Neuron (in vitro differentiated cells): ENCODE results near the gene LIG3.
"Not testable (repeated sequence)": the region's sequence is repeated elsewhere in the genome, so short reads cannot be mapped to it uniquely, and the experiment has no call there.

Source experiments
- H2AFZ ChIP-seq: one replicate; pipeline ENCODE4 v1.6.1; 2013; ENCODE audit warnings: low read depth, mild to moderate bottlenecking, inconsistent platforms, low read length, moderate library complexity
- H3K27me3 ChIP-seq: one replicate; pipeline ENCODE4 v1.6.1; 2013; ENCODE audit warnings: low read length; ENCODE audit not compliant: insufficient read depth
- H3K36me3 ChIP-seq: one replicate; pipeline ENCODE4 v1.6.1; 2013; ENCODE audit warnings: low read length; ENCODE audit not compliant: insufficient read depth
- H3K4me1 ChIP-seq: one replicate; pipeline ENCODE4 v1.6.1; 2013; ENCODE audit warnings: low read length; ENCODE audit not compliant: insufficient read depth
- H3K4me3 ChIP-seq: 2 replicates; pipeline ENCODE4 v1.5.1; 2013; ENCODE audit warnings: mild to moderate bottlenecking, low read length, moderate library complexity
- H3K9me3 ChIP-seq: one replicate; pipeline ENCODE4 v1.6.1; 2013; ENCODE audit warnings: low read length

LIG3 gene

GRCh38 chr17:34988644-34989043, 8.3 kb downstream of the LIG3 start:
- H3K36me3 ChIP-seq, result peaks cover 82% of the 10 kb centered on the region
- H3K9me3 ChIP-seq, result no peaks in the 10 kb centered on the region
- no peak overlapping the region for H2AFZ ChIP-seq
- no peak overlapping the region for H3K4me3 ChIP-seq
- no peaks in the 10 kb centered on the region for H3K27me3 ChIP-seq
- H3K4me1 ChIP-seq, result peaks cover 2% of the 10 kb centered on the region

GRCh38 chr17:34989473-34989872, 9.2 kb downstream of the LIG3 start:
- H2AFZ ChIP-seq, result no peak overlapping the region
- H3K4me1 ChIP-seq, result no peaks in the 10 kb centered on the region
- no peak overlapping the region for H3K4me3 ChIP-seq
- peaks cover 84% of the 10 kb centered on the region for H3K36me3 ChIP-seq
- no peaks in the 10 kb centered on the region for H3K9me3 ChIP-seq
- no peaks in the 10 kb centered on the region for H3K27me3 ChIP-seq

DNA sequence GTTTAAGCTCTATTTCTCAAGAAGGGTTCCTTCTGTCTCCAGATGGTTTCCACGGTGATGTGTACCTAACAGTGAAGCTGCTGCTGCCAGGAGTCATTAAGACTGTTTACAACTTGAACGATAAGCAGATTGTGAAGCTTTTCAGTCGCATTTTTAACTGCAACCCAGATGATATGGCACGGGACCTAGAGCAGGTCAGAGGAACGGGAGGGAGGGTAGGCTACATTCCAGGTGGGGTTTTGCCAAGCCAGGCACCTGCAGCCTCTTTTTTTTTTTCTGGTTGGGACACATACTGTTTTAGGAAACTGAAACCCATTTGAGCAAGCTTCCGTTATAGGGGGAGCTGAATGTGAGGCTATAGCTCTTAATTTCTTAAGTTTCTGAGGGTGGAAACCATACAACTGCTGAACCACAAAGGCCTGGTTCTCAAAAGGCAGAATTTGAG, 10.6 kb downstream of the LIG3 start:
- Histone ChIP-seq H2AFZ (no peak overlapping the region), H3K4me3 (no peak overlapping the region), H3K9me3 (no peaks in the 10 kb centered on the region), H3K27me3 (no peaks in the 10 kb centered on the region), H3K36me3 (peaks cover 89% of the 10 kb centered on the region), H3K4me1 (no peaks in the 10 kb centered on the region)

GRCh38 chr17:34991606-34992005, 11.3 kb downstream of the LIG3 start:
- H3K9me3 ChIP-seq, result no peaks in the 10 kb centered on the region
- peaks cover 93% of the 10 kb centered on the region for H3K36me3 ChIP-seq
- no peaks in the 10 kb centered on the region for H3K4me1 ChIP-seq
- no peak overlapping the region for H2AFZ ChIP-seq
- no peaks in the 10 kb centered on the region for H3K27me3 ChIP-seq
- no peak overlapping the region for H3K4me3 ChIP-seq

GRCh38 chr17:34993031-34993430, 12.7 kb downstream of the LIG3 start:
- no peaks in the 10 kb centered on the region for H3K9me3 ChIP-seq
- H2AFZ ChIP-seq, result no peak overlapping the region
- H3K4me1 ChIP-seq, result no peaks in the 10 kb centered on the region
- H3K4me3 ChIP-seq, result no peak overlapping the region
- H3K36me3 ChIP-seq, result peaks cover 96% of the 10 kb centered on the region
- H3K27me3 ChIP-seq, result no peaks in the 10 kb centered on the region

DNA sequence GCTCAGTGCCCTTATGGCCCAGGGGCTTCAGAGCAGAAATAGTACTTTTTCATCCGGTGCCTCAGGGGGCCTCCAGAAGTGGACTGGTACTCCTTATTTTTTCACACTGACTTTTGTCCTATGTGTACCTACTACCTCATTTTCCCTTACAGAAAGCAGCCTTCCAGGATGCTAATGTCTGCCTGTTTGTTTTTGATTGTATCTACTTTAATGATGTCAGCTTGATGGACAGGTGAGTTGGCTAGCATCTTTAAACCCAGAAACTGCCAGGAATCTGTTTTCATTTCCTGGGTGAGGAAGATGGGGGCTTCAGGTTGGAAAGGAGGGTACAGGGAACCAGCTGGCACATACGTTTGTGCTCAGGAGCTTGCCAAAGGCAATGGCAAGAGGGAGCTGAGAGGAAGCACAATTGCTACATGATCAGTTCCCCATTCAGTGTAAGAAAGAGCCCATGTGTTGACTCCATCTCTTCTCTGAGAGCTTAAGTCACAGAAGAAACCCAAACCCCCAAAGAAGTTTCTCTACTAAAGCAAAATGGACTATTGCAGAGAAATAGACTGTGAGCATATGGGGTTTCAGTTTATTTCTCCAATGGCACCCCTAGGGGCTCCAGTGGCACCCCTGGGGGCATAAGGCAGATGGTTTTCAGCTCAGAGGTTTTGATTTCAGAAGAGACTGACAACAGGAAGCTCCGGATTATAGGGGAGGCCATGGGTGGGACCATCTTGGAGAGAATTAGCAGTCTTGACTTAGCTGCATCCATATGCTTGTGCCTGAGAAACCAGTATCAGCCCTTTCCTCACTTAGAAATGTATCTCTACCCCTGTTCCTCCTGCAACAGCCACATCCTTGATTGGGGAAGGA, 16.3 kb downstream of the LIG3 start:
- no peaks in the 10 kb centered on the region for H3K9me3 ChIP-seq
- H3K27me3 ChIP-seq, result no peaks in the 10 kb centered on the region
- H3K36me3 ChIP-seq, result peaks cover 91% of the 10 kb centered on the region
- no peak overlapping the region for H3K4me3 ChIP-seq
- no peak overlapping the region for H2AFZ ChIP-seq
- H3K4me1 ChIP-seq, result no peaks in the 10 kb centered on the region

DNA sequence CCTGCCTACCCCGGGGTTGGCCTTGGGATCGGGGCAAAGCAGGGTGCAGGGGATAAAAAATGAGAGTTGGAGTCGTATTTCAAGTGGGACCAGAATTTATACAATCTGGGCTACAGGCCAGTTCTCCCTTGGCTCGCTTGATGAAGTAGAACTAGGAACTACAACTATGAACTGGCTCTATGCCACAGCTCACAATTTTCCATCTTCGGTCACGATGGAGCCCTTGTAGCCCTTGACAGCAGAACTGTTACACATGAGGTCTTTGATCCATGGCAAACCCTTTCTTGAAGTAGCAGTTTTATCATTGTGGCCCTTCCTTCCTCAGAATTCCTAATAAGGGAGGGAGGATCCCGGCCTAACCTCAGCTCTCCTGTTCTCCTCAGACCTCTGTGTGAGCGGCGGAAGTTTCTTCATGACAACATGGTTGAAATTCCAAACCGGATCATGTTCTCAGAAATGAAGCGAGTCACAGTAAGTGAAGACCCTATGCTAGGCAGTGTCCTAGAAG, 17.1 kb downstream of the LIG3 start:
- Histone ChIP-seq H2AFZ (no peak overlapping the region), H3K36me3 (peaks cover 91% of the 10 kb centered on the region)

DNA sequence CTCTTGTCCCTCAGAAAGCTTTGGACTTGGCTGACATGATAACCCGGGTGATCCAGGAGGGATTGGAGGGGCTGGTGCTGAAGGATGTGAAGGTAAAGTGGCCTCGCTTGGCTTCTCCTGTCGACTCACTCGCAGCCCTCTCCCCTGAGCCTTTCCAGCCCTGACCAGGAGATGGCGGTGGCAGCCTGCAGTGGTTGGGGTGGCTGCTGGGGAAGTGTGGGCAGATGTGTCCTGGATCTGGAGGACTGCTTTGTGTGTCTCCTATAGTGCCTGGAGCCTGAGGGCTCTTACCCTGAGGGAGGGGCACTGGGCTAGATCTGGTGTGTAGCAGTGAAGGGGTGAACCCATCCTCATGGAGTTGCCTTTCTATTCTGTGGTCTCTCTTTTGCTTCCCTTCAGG, 17.9 kb downstream of the LIG3 start:
- no peaks in the 10 kb centered on the region for H3K9me3 ChIP-seq
- no peak overlapping the region for H3K4me3 ChIP-seq
- H2AFZ ChIP-seq, result no peak overlapping the region
- peaks cover 91% of the 10 kb centered on the region for H3K36me3 ChIP-seq
- no peaks in the 10 kb centered on the region for H3K4me1 ChIP-seq
- H3K27me3 ChIP-seq, result no peaks in the 10 kb centered on the region

More for the DNA sequence above, 17.1 kb downstream of the LIG3 start:
- no peaks in the 10 kb centered on the region for H3K9me3 ChIP-seq
- no peaks in the 10 kb centered on the region for H3K4me1 ChIP-seq
- H3K27me3 ChIP-seq, result no peaks in the 10 kb centered on the region
- no peak overlapping the region for H3K4me3 ChIP-seq

- no peak overlapping the region for H2AFZ ChIP-seq
- no peaks in the 10 kb centered on the region for H3K9me3 ChIP-seq
- H3K4me1 ChIP-seq, result no peaks in the 10 kb centered on the region
- H3K36me3 ChIP-seq, result peaks cover 89% of the 10 kb centered on the region
- H3K27me3 ChIP-seq, result no peaks in the 10 kb centered on the region
- no peak overlapping the region for H3K4me3 ChIP-seq
These were observed 19.1 kb downstream of the LIG3 start for GRCh38 chr17:34999456-34999855.

GRCh38 chr17:35000965-35001364, 20.7 kb downstream of the LIG3 start:
- not testable (repeated sequence) for H3K9me3 ChIP-seq, H3K4me1 ChIP-seq, H3K27me3 ChIP-seq, H3K4me3 ChIP-seq, H2AFZ ChIP-seq
- peaks cover 81% of the 10 kb centered on the region for H3K36me3 ChIP-seq

- no peaks in the 10 kb centered on the region for H3K4me1 ChIP-seq
- peaks cover 80% of the 10 kb centered on the region for H3K36me3 ChIP-seq
- no peaks in the 10 kb centered on the region for H3K9me3 ChIP-seq
- H3K27me3 ChIP-seq, result no peaks in the 10 kb centered on the region
- H3K4me3 ChIP-seq, result no peak overlapping the region
- no peak overlapping the region for H2AFZ ChIP-seq
These were observed 21.2 kb downstream of the LIG3 start for GRCh38 chr17:35001549-35001948.

GRCh38 chr17:35002876-35003551, 22.7 kb downstream of the LIG3 start:
- Histone ChIP-seq H3K9me3 (no peaks in the 10 kb centered on the region), H2AFZ (no peak overlapping the region), H3K4me3 (no peak overlapping the region), H3K4me1 (no peaks in the 10 kb centered on the region), H3K27me3 (no peaks in the 10 kb centered on the region), H3K36me3 (peaks cover 75% of the 10 kb centered on the region)

DNA sequence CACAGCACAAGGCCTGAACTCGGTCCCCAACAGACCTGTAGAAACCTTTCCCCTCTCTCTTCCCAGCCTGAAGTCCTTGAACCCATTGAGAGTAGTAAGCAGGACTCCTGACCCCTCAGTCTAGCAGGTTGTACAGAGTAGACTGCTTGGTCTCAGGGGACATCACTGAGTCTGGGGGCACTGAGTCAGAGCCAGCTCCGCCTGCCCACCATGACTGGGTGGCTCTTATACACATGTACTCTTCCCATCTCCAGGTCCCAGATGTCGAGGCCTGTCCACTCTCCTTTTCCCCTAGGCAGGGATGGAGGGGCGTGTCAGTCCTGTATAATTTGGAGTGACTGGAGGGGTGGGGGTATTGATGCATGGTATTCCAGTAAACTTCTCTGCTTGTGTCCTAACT, 23.5 kb downstream of the LIG3 start:
- Histone ChIP-seq H3K36me3 (peaks cover 73% of the 10 kb centered on the region), H3K27me3 (no peaks in the 10 kb centered on the region), H3K4me1 (no peaks in the 10 kb centered on the region), H2AFZ (no peak overlapping the region), H3K9me3 (no peaks in the 10 kb centered on the region), H3K4me3 (no peak overlapping the region)
